SU-DHL-6 (cell line): ENCODE data around the gene CYP2B6.

Experiments used
- H2AFZ ChIP-seq: fragments of 200-600 bp; sonication (generic); 2 replicates; pipeline ENCODE4 v1.6.1; 2014; ENCODE audit warnings: low read depth, mild to moderate bottlenecking, moderate library complexity, mixed read lengths, antibody characterized with exemption, low read length; ENCODE audit not compliant: severe bottlenecking
- H3F3A ChIP-seq: fragments of 200-600 bp; shearing (Covaris generic); 2 replicates; pipeline ENCODE4 v1.6.0; 2016; ENCODE audit warnings: antibody characterized with exemption, mild to moderate bottlenecking; ENCODE audit not compliant: insufficient read depth
- H3K27ac ChIP-seq: fragments of 200-600 bp; sonication (generic); 2 replicates; pipeline ENCODE4 v1.5.1; 2016; ENCODE audit warnings: low read depth, mild to moderate bottlenecking, low read length, moderate library complexity, mixed read lengths
- H3K27me3 ChIP-seq: fragments of 200-600 bp; sonication (generic), shearing (Covaris generic); 2 replicates; pipeline ENCODE4 v1.6.0; 2014; ENCODE audit warnings: mild to moderate bottlenecking, low read length
- H3K36me3 ChIP-seq: fragments of 200-600 bp; sonication (generic); 2 replicates; pipeline ENCODE4 v1.6.1; 2014; ENCODE audit warnings: mild to moderate bottlenecking, low read length, mixed read lengths
- H3K4me2 ChIP-seq: fragments of 300-600, 200-600 bp; shearing (Covaris generic), sonication (generic); 2 replicates; pipeline ENCODE4 v1.6.0; 2014; ENCODE audit warnings: low read length, low read depth, mild to moderate bottlenecking; ENCODE audit not compliant: poor library complexity, severe bottlenecking
- H3K4me3 ChIP-seq: fragments of 200-600 bp; sonication (generic); 2 replicates; pipeline ENCODE4 v1.5.1; 2014; ENCODE audit warnings: antibody characterized with exemption, low read length, mild to moderate bottlenecking, mixed read lengths; ENCODE audit not compliant: insufficient read depth, poor library complexity, severe bottlenecking
- H3K79me2 ChIP-seq: fragments of 200-600 bp; sonication (generic); 2 replicates; pipeline ENCODE4 v1.6.1; 2014; ENCODE audit warnings: mild to moderate bottlenecking, low read length, moderate library complexity; ENCODE audit not compliant: insufficient read depth
- H3K9ac ChIP-seq: fragments of 200-600 bp; sonication (generic); 2 replicates; pipeline ENCODE4 v1.7.0; 2014; ENCODE audit warnings: mild to moderate bottlenecking, low read length
- H3K9me2 ChIP-seq: fragments of 200-600 bp; sonication (generic); replicated peaks from 2 replicates; pipeline ENCODE4 v1.6.1; 2014; ENCODE audit warnings: low read length; ENCODE audit not compliant: insufficient read depth
- H3K9me3 ChIP-seq: fragments of 200-600 bp; sonication (generic); 2 replicates; pipeline ENCODE4 v1.6.1; 2014; ENCODE audit warnings: low read length, mixed read lengths; ENCODE audit not compliant: insufficient read depth
- H4K20me1 ChIP-seq: fragments of 200-600 bp; sonication (generic); 2 replicates; pipeline ENCODE4 v1.6.1; 2014; ENCODE audit warnings: low read depth, mild to moderate bottlenecking, antibody characterized with exemption, low read length, moderate library complexity, mixed read lengths
- CTCF ChIP-seq: fragments of 200-600 bp; sonication (generic); IDR thresholded peaks from one replicate; pipeline ENCODE4 v1.5.1; 2017; ENCODE audit warnings: antibody characterized with exemption, mild to moderate bottlenecking, low read length, moderate library complexity; ENCODE audit not compliant: insufficient read depth, poor library complexity, severe bottlenecking
- EZH2phosphoT487 ChIP-seq: fragments of 200-600 bp; sonication (generic), shearing (Covaris generic); conservative IDR thresholded peaks from 2 replicates; pipeline ENCODE4 v1.6.1; 2018; ENCODE audit warnings: mild to moderate bottlenecking, antibody characterized with exemption, low read length, moderate library complexity, mixed read lengths

CYP2B6 gene

GRCh38 chr19:40954573-40954972, 36.5 kb upstream of the CYP2B6 start:
- H4K20me1 ChIP-seq: no peaks in the 10 kb centered on the region
- no peaks in the 10 kb centered on the region for H3K9me2 ChIP-seq
- H3K4me2 ChIP-seq: no peak overlapping the region
- H3F3A ChIP-seq: no peaks in the 10 kb centered on the region
- H3K9ac ChIP-seq: no peak overlapping the region
- H3K9me3 ChIP-seq: peaks cover 21% of the 10 kb centered on the region; the same call in 1 of the 2 replicates
- no peaks in the 10 kb centered on the region for H3K79me2 ChIP-seq
- no peaks in the 10 kb centered on the region for H3K36me3 ChIP-seq
- no peak overlapping the region for H2AFZ ChIP-seq
- no peak overlapping the region for H3K4me3 ChIP-seq
- TF ChIP-seq EZH2phosphoT487: no peak
- TF ChIP-seq CTCF: no peak
- H3K27ac ChIP-seq: no peak overlapping the region
- H3K27me3 ChIP-seq: no peaks in the 10 kb centered on the region

GRCh38 chr19:40959338-40959737, 31.7 kb upstream of the CYP2B6 start:
- H3K79me2 ChIP-seq: no peaks in the 10 kb centered on the region
- H4K20me1 ChIP-seq: no peaks in the 10 kb centered on the region
- no peaks in the 10 kb centered on the region for H3F3A ChIP-seq
- no peak for TF ChIP-seq CTCF
- no peaks in the 10 kb centered on the region for H3K36me3 ChIP-seq
- H3K4me3 ChIP-seq: no peak overlapping the region
- no peak overlapping the region for H3K4me2 ChIP-seq
- H3K9me2 ChIP-seq: no peaks in the 10 kb centered on the region
- peaks cover 13% of the 10 kb centered on the region; the same call in 1 of the 2 replicates for H3K9me3 ChIP-seq
- H2AFZ ChIP-seq: no peak overlapping the region
- no peak overlapping the region for H3K9ac ChIP-seq
- no peak overlapping the region for H3K27ac ChIP-seq
- H3K27me3 ChIP-seq: no peaks in the 10 kb centered on the region

GRCh38 chr19:40960062-40960685, 30.9 kb upstream of the CYP2B6 start:
- Histone ChIP-seq H3F3A (no peaks in the 10 kb centered on the region), H3K9me2 (no peaks in the 10 kb centered on the region), H3K4me3 (no peak overlapping the region), H3K4me2 (no peak overlapping the region), H3K27ac (no peak overlapping the region), H4K20me1 (no peaks in the 10 kb centered on the region), H3K27me3 (no peaks in the 10 kb centered on the region), H3K9me3 (peaks cover 5% of the 10 kb centered on the region; the same call in 1 of the 2 replicates), H2AFZ (no peak overlapping the region), H3K9ac (no peak overlapping the region), H3K79me2 (no peaks in the 10 kb centered on the region), H3K36me3 (no peaks in the 10 kb centered on the region)
- TF ChIP-seq CTCF (no peak), EZH2phosphoT487 (no peak)
